GM12878 (cell line): ENCODE results near the gene LRRIQ4. TPM values are rescaled to one million over a fixed set of nuclear protein-coding genes. Genes with fewer than 3 reads are reported as not detected.

ENCODE experiments used
- ATF7 ChIP-seq: fragments of 450-650 bp; IDR thresholded peaks from 2 replicates; pipeline ENCODE4 v1.6.1; 2016; ENCODE audit warnings: low read depth, mild to moderate bottlenecking
- CREB1 ChIP-seq: IDR thresholded peaks from 2 replicates; pipeline ENCODE4 v1.6.1; 2012; ENCODE audit warnings: low read depth, mild to moderate bottlenecking, inconsistent platforms
- DPF2 ChIP-seq: fragments of 450-650 bp; IDR thresholded peaks from 2 replicates; pipeline ENCODE4 v1.6.1; 2017; ENCODE audit warnings: mild to moderate bottlenecking
- E4F1 ChIP-seq: fragments of 450-650 bp; IDR thresholded peaks from 2 replicates; pipeline ENCODE4 v1.6.1; 2018; ENCODE audit warnings: borderline replicate concordance, mild to moderate bottlenecking; ENCODE audit not compliant: partially characterized antibody
- HCFC1 ChIP-seq: fragments of 150-350 bp; IDR thresholded peaks from 2 replicates; pipeline ENCODE4 v1.6.1; 2014; ENCODE audit warnings: low read length
- IKZF2 ChIP-seq, 2 experiments: fragments of 450-650 bp; IDR thresholded peaks; 2 replicates each; pipeline ENCODE4 v1.6.1; 2017; ENCODE audit warnings: mild to moderate bottlenecking in 2 of 2, moderate library complexity in 2 of 2
- IRF4 ChIP-seq: IDR thresholded peaks from 2 replicates; pipeline ENCODE4 v1.6.1; 2011; ENCODE audit warnings: low read depth, low read length
- MAX ChIP-seq: IDR thresholded peaks from 2 replicates; pipeline ENCODE4 v1.6.1; 2012; ENCODE audit warnings: low read depth, low read length, improper control_type of control experiment
- NRF1 ChIP-seq: conservative IDR thresholded peaks from 2 replicates; pipeline ENCODE4 v1.6.1; 2011; ENCODE audit warnings: mild to moderate bottlenecking, low read depth, low read length, improper control_type of control experiment
- POLR2A ChIP-seq: IDR thresholded peaks from 2 replicates; pipeline ENCODE4 v1.6.1; 2011; ENCODE audit warnings: low read depth, mild to moderate bottlenecking, low read length
- RAD21 ChIP-seq: IDR thresholded peaks from 2 replicates; pipeline ENCODE4 v1.6.1; 2011; ENCODE audit warnings: mild to moderate bottlenecking, low read depth, low read length, moderate library complexity; ENCODE audit not compliant: insufficient read depth
- REST ChIP-seq: IDR thresholded peaks from 2 replicates; pipeline ENCODE4 v1.6.1; 2012; ENCODE audit warnings: mild to moderate bottlenecking, low read depth, low read length
- RUNX3 ChIP-seq: IDR thresholded peaks from 2 replicates; pipeline ENCODE4 v1.6.1; 2012; ENCODE audit warnings: low read length, inconsistent platforms
- SPI1 ChIP-seq: IDR thresholded peaks from 2 replicates; pipeline ENCODE4 v1.6.1; 2011; ENCODE audit warnings: low read depth, mild to moderate bottlenecking, low read length, moderate library complexity, borderline replicate concordance; ENCODE audit not compliant: insufficient read depth
- SREBF2 ChIP-seq: IDR thresholded peaks from 2 replicates; pipeline ENCODE4 v1.6.1; 2012; ENCODE audit warnings: mild to moderate bottlenecking, low read length
- USF1 ChIP-seq: IDR thresholded peaks from 2 replicates; pipeline ENCODE4 v1.6.1; 2011; ENCODE audit warnings: borderline replicate concordance, low read depth, mild to moderate bottlenecking, moderate library complexity, mixed read lengths, low read length; ENCODE audit not compliant: insufficient read depth; ENCODE audit errors: extremely low read length
- ZBTB4 ChIP-seq: fragments of 450-650 bp; formaldehyde crosslinking; IDR thresholded peaks from 2 replicates; pipeline ENCODE4 v1.4.0; 2022; ENCODE audit warnings: mild to moderate bottlenecking, moderate library complexity
- ZNF24 ChIP-seq: fragments of 450-650 bp; IDR thresholded peaks from 2 replicates; pipeline ENCODE4 v1.6.1; 2017; ENCODE audit warnings: antibody characterized with exemption, mild to moderate bottlenecking
- ZNF274 ChIP-seq: IDR thresholded peaks from one replicate; pipeline ENCODE4 v1.8.0; 2011; ENCODE audit not compliant: insufficient read length, insufficient read depth
- polyA plus RNA-seq, 11 experiments: library from polyadenylated mRNA; depleted of rRNA in 4 of 11; unstranded in 6 of 11; stranded (reverse) in 5 of 11; fragments of >200 nt; fragmentation: Nextera tagmentation in 4 of 11; fragmentation: Illumina TruSeq in 1 of 11; extraction: Ambion mirVana in 4 of 11; extraction: Trizol in 1 of 11; gene quantifications; 1 replicate in 1 of 11; 2 replicates in 10 of 11; pipeline versions ENCODE4 v1.2.1 to v1.2.3, GENCODE V29; 2011 to 2016; ENCODE audit warnings: inconsistent platforms in 2 of 11, missing spikeins in 2 of 11, low read depth in 1 of 11
- total RNA-seq, 4 experiments: library from RNA; depleted of rRNA in 3 of 4; stranded (reverse); fragments of >200 nt in 3 of 4; fragmentation: Illumina TruSeq in 1 of 4; extraction: Trizol in 1 of 4; gene quantifications; 2 replicates each; pipeline versions ENCODE4 v1.2.1 to v1.2.3, GENCODE V29; 2013 to 2021

The LRRIQ4 gene
- total and polyA plus RNA-seq, 10 of the 15 experiments (the other 5 are each of a cell fraction or from before 2014, with no cell fraction given) = 0.06 to 0.21 (median 0.14) TPM; not detected in 3

GRCh38 chr3:169772897-169773816 is 39.5 kb upstream of the LRRIQ4 start, which contains the start of gene MYNN (continued):
- peak; percentile 99 for TF ChIP-seq POLR2A
- TF ChIP-seq ZNF274 = no peak
- TF ChIP-seq DPF2 = peak; percentile 69
- peak; percentile 32 to 42; a peak in 3 of 4 replicates for TF ChIP-seq IKZF2 (IDR thresholded peaks at IDR 0.05)
- no peak for TF ChIP-seq RAD21
- peak; percentile 95 for TF ChIP-seq CREB1
- no peak; the same call in 1 of the 2 replicates for TF ChIP-seq HCFC1
- peak; percentile 33; the same call in 1 of the 2 replicates for TF ChIP-seq SREBF2
- TF ChIP-seq ZNF24 = no peak
- TF ChIP-seq MAX = peak; percentile 22; the same call in 1 of the 2 replicates
- peak; percentile 86 for TF ChIP-seq ATF7
- TF ChIP-seq NRF1 = no peak
- no peak for TF ChIP-seq E4F1
- no peak for TF ChIP-seq REST
- 0 out of 2 replicates have a peak, but pooled peaks have one; percentile 4 for TF ChIP-seq IRF4
- no peak for TF ChIP-seq USF1
- no peak for TF ChIP-seq SPI1
- no peak for TF ChIP-seq ZBTB4 (CRISPR knock-in tag)
- TF ChIP-seq RUNX3 = peak; percentile 45; the same call in 1 of the 2 replicates
